Mesenchymal stem cell (in vitro differentiated cells and primary cell): Measurements from ENCODE around the gene CDKN1A.
A peak's percentile ranks its signal among the peaks of the same experiment; 100 is the strongest.

Experiments
- DNase-seq: peaks from one replicate; pipeline ENCODE4 v3.0.0-alpha.2; 2013
- H2AFZ ChIP-seq: one replicate; pipeline ENCODE4 v1.6.1; 2013; ENCODE audit warnings: low read depth, mild to moderate bottlenecking, control low read depth, inconsistent platforms, low read length, moderate library complexity
- H2AK5ac ChIP-seq: 2 replicates; pipeline ENCODE4 v1.6.1; 2013; ENCODE audit warnings: low read length, moderate library complexity, mild to moderate bottlenecking, inconsistent platforms; ENCODE audit not compliant: severe bottlenecking
- H2BK120ac ChIP-seq: one replicate; pipeline ENCODE4 v1.6.1; 2013; ENCODE audit warnings: low read depth, mild to moderate bottlenecking, inconsistent platforms, low read length, moderate library complexity
- H2BK12ac ChIP-seq, 2 experiments: one replicate each; pipeline ENCODE4 v1.6.1; 2013; ENCODE audit warnings: inconsistent platforms in 2 of 2, low read length in 2 of 2, mild to moderate bottlenecking in 2 of 2, moderate library complexity in 2 of 2, control low read depth in 1 of 2
- H2BK15ac ChIP-seq: one replicate; pipeline ENCODE4 v1.6.1; 2013; ENCODE audit warnings: mild to moderate bottlenecking, low read depth, inconsistent platforms; ENCODE audit not compliant: poor library complexity, severe bottlenecking
- H2BK5ac ChIP-seq: 2 replicates; pipeline ENCODE4 v1.6.1; 2013; ENCODE audit warnings: low read depth, mild to moderate bottlenecking, low read length, control low read depth, inconsistent platforms; ENCODE audit not compliant: poor library complexity, severe bottlenecking
- H3K14ac ChIP-seq, 2 experiments: one replicate each; pipeline ENCODE4 v1.6.1; 2013; ENCODE audit warnings: inconsistent platforms in 2 of 2, low read length in 2 of 2, control low read depth in 1 of 2, mild to moderate bottlenecking in 1 of 2, moderate library complexity in 1 of 2
- H3K18ac ChIP-seq, 2 experiments: one replicate each; pipeline ENCODE4 v1.6.1; 2013; ENCODE audit warnings: inconsistent platforms in 2 of 2, low read length in 2 of 2, control low read depth in 1 of 2, low read depth in 1 of 2, mild to moderate bottlenecking in 1 of 2
- H3K23ac ChIP-seq, 2 experiments: one replicate each; pipeline ENCODE4 v1.6.1; 2013; ENCODE audit warnings: inconsistent platforms in 2 of 2, low read length in 2 of 2, mild to moderate bottlenecking in 2 of 2, moderate library complexity in 2 of 2, control low read depth in 1 of 2
- H3K27ac ChIP-seq: 2 replicates; pipeline ENCODE4 v1.5.1; 2013; ENCODE audit warnings: mild to moderate bottlenecking, moderate library complexity, low read length, control low read depth, inconsistent platforms; ENCODE audit not compliant: poor library complexity, severe bottlenecking
- H3K27me3 ChIP-seq, 2 experiments: 2 replicates each; pipeline versions ENCODE4 v1.6.1 to v1.7.0; 2013; ENCODE audit warnings: low read length in 2 of 2, mild to moderate bottlenecking in 2 of 2, moderate library complexity in 2 of 2, control low read depth in 1 of 2, inconsistent platforms in 1 of 2; ENCODE audit not compliant: control insufficient read depth in 1 of 2, insufficient read depth in 1 of 2
- H3K36me3 ChIP-seq, 2 experiments: 2 replicates each; pipeline versions ENCODE4 v1.6.1 to v1.7.0; 2013; ENCODE audit warnings: low read length in 2 of 2, control low read depth in 1 of 2, inconsistent platforms in 1 of 2, low read depth in 1 of 2, mild to moderate bottlenecking in 1 of 2; ENCODE audit not compliant: insufficient read depth in 2 of 2, control insufficient read depth in 1 of 2
- H3K4ac ChIP-seq, 2 experiments: one replicate each; pipeline ENCODE4 v1.6.1; 2013; ENCODE audit warnings: inconsistent platforms in 2 of 2, low read length in 2 of 2, mild to moderate bottlenecking in 2 of 2, moderate library complexity in 2 of 2, control low read depth in 1 of 2, low read depth in 1 of 2
- H3K4me1 ChIP-seq: 2 replicates; pipeline ENCODE4 v1.6.1; 2013; ENCODE audit warnings: low read depth, low read length, control low read depth; ENCODE audit not compliant: control insufficient read depth, insufficient read depth
- H3K4me2 ChIP-seq: 2 replicates; pipeline ENCODE4 v1.6.1; 2013; ENCODE audit warnings: low read length, mild to moderate bottlenecking, inconsistent platforms; ENCODE audit not compliant: poor library complexity, severe bottlenecking
- H3K4me3 ChIP-seq, 2 experiments: 2 replicates each; pipeline versions ENCODE4 v1.5.1 to v1.7.0; 2013; ENCODE audit warnings: low read length in 2 of 2, mild to moderate bottlenecking in 2 of 2, control low read depth in 1 of 2, low read depth in 1 of 2; ENCODE audit not compliant: insufficient read depth in 1 of 2
- H3K79me1 ChIP-seq: replicated peaks from 2 replicates; pipeline ENCODE4 v1.6.1; 2013; ENCODE audit warnings: mild to moderate bottlenecking, control low read depth, low read length, inconsistent platforms; ENCODE audit not compliant: poor library complexity, severe bottlenecking
- H3K9ac ChIP-seq: 2 replicates; pipeline ENCODE4 v1.7.0; 2013; ENCODE audit warnings: mild to moderate bottlenecking, low read length, moderate library complexity
- H3K9me3 ChIP-seq: 2 replicates; pipeline ENCODE4 v1.7.0; 2013; ENCODE audit warnings: mild to moderate bottlenecking, low read length; ENCODE audit not compliant: control insufficient read depth
- H4K8ac ChIP-seq: one replicate; pipeline ENCODE4 v1.6.1; 2013; ENCODE audit warnings: inconsistent platforms, mild to moderate bottlenecking, low read length, moderate library complexity
- H4K91ac ChIP-seq: one replicate; pipeline ENCODE4 v1.6.1; 2013; ENCODE audit warnings: mild to moderate bottlenecking, low read length, inconsistent platforms
- WGBS: methylation state at CpG from one replicate; pipeline ENCODE4 v1.1.7; 2013; ENCODE audit warnings: mixed read lengths; 5-methylcytosine and 5-hydroxymethylcytosine counted together

CDKN1A gene

GRCh38 chr6:36730424-36731380 is 52.2 kb downstream of the CDKN1A start:
- no peaks in the 10 kb centered on the region for H3K36me3 ChIP-seq
- H3K23ac ChIP-seq: no peak overlapping the region
- peaks cover 0 to 16% of the 10 kb centered on the region in 2 experiments for H3K27me3 ChIP-seq
- H3K9ac ChIP-seq: no peak overlapping the region
- DNase-seq: no peak
- H2BK5ac ChIP-seq: no peak overlapping the region
- peaks cover 10% of the 10 kb centered on the region for H3K4me1 ChIP-seq
- no peak overlapping the region for H3K4me3 ChIP-seq
- H3K79me1 ChIP-seq: no peaks in the 10 kb centered on the region
- H2BK15ac ChIP-seq: no peak overlapping the region
- H3K4ac ChIP-seq: no peak overlapping the region
- no peak overlapping the region for H2BK120ac ChIP-seq
- H2AFZ ChIP-seq: no peak overlapping the region
- WGBS: 76% methylated on average over 14 of the region's 15 CpGs
- no peak overlapping the region for H3K14ac ChIP-seq
- no peak overlapping the region for H3K18ac ChIP-seq
- no peak overlapping the region for H2AK5ac ChIP-seq
- H3K4me2 ChIP-seq: no peak overlapping the region
- no peak overlapping the region for H3K27ac ChIP-seq
- H4K8ac ChIP-seq: no peak overlapping the region
- no peak overlapping the region for H4K91ac ChIP-seq
- H2BK12ac ChIP-seq: no peak overlapping the region
- no peaks in the 10 kb centered on the region for H3K9me3 ChIP-seq

GRCh38 chr6:36731622-36732310 is 53.3 kb downstream of the CDKN1A start:
- H2BK12ac ChIP-seq: no peak overlapping the region
- no peaks in the 10 kb centered on the region for H3K36me3 ChIP-seq
- no peak overlapping the region for H2BK5ac ChIP-seq
- H4K91ac ChIP-seq: no peak overlapping the region
- no peak overlapping the region for H3K4me2 ChIP-seq
- H3K27ac ChIP-seq: no peak overlapping the region
- H3K4ac ChIP-seq: no peak overlapping the region
- no peak overlapping the region for H3K23ac ChIP-seq
- no peak overlapping the region for H2AFZ ChIP-seq
- no peaks in the 10 kb centered on the region for H3K79me1 ChIP-seq
- peaks cover 0 to 16% of the 10 kb centered on the region in 2 experiments for H3K27me3 ChIP-seq
- no peak overlapping the region for H3K4me3 ChIP-seq
- H3K9me3 ChIP-seq: no peaks in the 10 kb centered on the region
- no peak overlapping the region for H3K14ac ChIP-seq
- no peak overlapping the region for H2BK15ac ChIP-seq
- no peak overlapping the region for H2AK5ac ChIP-seq
- peaks cover 13% of the 10 kb centered on the region for H3K4me1 ChIP-seq
- no peak for DNase-seq
- no peak overlapping the region for H3K9ac ChIP-seq
- H4K8ac ChIP-seq: no peak overlapping the region
- 82% methylated on average over 11 of the region's 12 CpGs for WGBS
- no peak overlapping the region for H2BK120ac ChIP-seq
- H3K18ac ChIP-seq: no peak overlapping the region

- no peak overlapping the region for H2BK15ac ChIP-seq
- peaks cover 15% of the 10 kb centered on the region for H3K4me1 ChIP-seq
- H3K4ac ChIP-seq: no peak overlapping the region
- H3K23ac ChIP-seq: no peak overlapping the region
- H4K8ac ChIP-seq: no peak overlapping the region
- H2BK5ac ChIP-seq: no peak overlapping the region
- no peak overlapping the region for H2AK5ac ChIP-seq
- H3K27me3 ChIP-seq: peaks cover 0 to 16% of the 10 kb centered on the region in 2 experiments
- no peak overlapping the region for H4K91ac ChIP-seq
- no peak overlapping the region for H2BK12ac ChIP-seq
- no peak overlapping the region for H3K9ac ChIP-seq
- no peak for DNase-seq
- H2AFZ ChIP-seq: no peak overlapping the region
- H3K4me2 ChIP-seq: no peak overlapping the region
- H3K4me3 ChIP-seq: no peak overlapping the region
- no peak overlapping the region for H3K18ac ChIP-seq
- no peaks in the 10 kb centered on the region for H3K9me3 ChIP-seq
- no peak overlapping the region for H2BK120ac ChIP-seq
- no peaks in the 10 kb centered on the region for H3K36me3 ChIP-seq
- no peaks in the 10 kb centered on the region for H3K79me1 ChIP-seq
- WGBS: 97% methylated on average over 4 of the region's 5 CpGs
- no peak overlapping the region for H3K27ac ChIP-seq
- no peak overlapping the region for H3K14ac ChIP-seq
Measured at GRCh38 chr6:36733300-36733699, 54.8 kb downstream of the CDKN1A start.

- no peak overlapping the region for H3K4ac ChIP-seq
- no peak overlapping the region for H3K14ac ChIP-seq
- H3K9me3 ChIP-seq: no peaks in the 10 kb centered on the region
- H3K4me2 ChIP-seq: no peak overlapping the region
- H4K8ac ChIP-seq: peak overlapping the region; percentile 35
- H3K9ac ChIP-seq: peak overlapping the region; percentile 84
- no peak overlapping the region for H3K23ac ChIP-seq
- no peak overlapping the region for H2BK15ac ChIP-seq
- no peaks in the 10 kb centered on the region for H3K36me3 ChIP-seq
- DNase-seq: no peak
- no peak overlapping the region for H2BK120ac ChIP-seq
- H2AK5ac ChIP-seq: no peak overlapping the region
- no peak overlapping the region for H2BK12ac ChIP-seq
- H4K91ac ChIP-seq: no peak overlapping the region
- H3K4me1 ChIP-seq: peaks cover 13% of the 10 kb centered on the region
- H2AFZ ChIP-seq: no peak overlapping the region
- H3K27me3 ChIP-seq: peaks cover 0 to 16% of the 10 kb centered on the region in 2 experiments
- H3K4me3 ChIP-seq: peak overlapping the region in 1 of 2 experiments; percentile 72
- H3K79me1 ChIP-seq: no peaks in the 10 kb centered on the region
- H3K18ac ChIP-seq: no peak overlapping the region
- H2BK5ac ChIP-seq: no peak overlapping the region
- 85% methylated on average over 7 of the region's 7 CpGs for WGBS
- H3K27ac ChIP-seq: no peak overlapping the region
Measured at GRCh38 chr6:36734486-36735060, 56.1 kb downstream of the CDKN1A start.
